Measurements from ENCODE around the gene HPD. TPM values are rescaled to one million over a fixed set of nuclear protein-coding genes. Genes with fewer than 3 reads are reported as not detected.
"Not testable (repeated sequence)": the region's sequence is repeated elsewhere in the genome, so short reads cannot be mapped to it uniquely, and the experiment has no call there.

HPD gene
- total and polyA plus RNA-seq, 2 experiments from 2014 or later, result 20.9 to 35.8 TPM

DNA sequence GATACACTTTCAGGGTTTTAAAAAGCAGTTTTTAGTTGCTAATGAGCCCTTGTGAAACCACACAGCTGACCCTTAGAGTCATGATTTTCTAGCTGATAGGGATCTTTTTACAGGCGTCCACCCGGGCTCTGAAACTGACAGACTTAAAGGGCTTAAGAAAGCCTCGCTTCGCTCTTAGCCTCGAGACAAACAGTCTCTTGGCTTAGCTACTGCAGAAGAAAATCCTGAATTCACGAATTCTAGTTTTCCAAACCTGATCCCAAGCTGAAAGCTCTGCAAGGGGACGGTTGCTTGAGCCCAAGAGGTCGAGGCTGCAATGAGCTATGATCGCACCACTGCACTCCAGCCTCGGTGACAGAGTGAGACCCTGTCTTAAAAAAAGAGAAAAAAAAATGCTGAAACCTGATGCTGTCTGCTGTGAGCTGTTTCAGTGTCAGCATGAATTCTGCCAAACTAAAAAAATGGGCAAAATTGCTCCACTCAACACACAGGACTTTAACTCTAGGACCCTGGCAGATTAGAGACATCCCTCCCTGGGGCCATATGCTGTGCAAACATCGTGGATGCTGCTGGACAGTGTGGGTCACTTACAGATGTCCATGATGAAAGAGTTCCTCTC, 3.1 kb upstream of the HPD start:
- peak; percentile 52 for DNase-seq (ENCODE audit: low spot score)
- H3K36me3 ChIP-seq (replicated peaks; ENCODE audit: insufficient read depth, low read depth), result no peaks in the 10 kb centered on the region
- peak overlapping the region; percentile 65 for H3K27ac ChIP-seq
- TF ChIP-seq, protein P1, sequence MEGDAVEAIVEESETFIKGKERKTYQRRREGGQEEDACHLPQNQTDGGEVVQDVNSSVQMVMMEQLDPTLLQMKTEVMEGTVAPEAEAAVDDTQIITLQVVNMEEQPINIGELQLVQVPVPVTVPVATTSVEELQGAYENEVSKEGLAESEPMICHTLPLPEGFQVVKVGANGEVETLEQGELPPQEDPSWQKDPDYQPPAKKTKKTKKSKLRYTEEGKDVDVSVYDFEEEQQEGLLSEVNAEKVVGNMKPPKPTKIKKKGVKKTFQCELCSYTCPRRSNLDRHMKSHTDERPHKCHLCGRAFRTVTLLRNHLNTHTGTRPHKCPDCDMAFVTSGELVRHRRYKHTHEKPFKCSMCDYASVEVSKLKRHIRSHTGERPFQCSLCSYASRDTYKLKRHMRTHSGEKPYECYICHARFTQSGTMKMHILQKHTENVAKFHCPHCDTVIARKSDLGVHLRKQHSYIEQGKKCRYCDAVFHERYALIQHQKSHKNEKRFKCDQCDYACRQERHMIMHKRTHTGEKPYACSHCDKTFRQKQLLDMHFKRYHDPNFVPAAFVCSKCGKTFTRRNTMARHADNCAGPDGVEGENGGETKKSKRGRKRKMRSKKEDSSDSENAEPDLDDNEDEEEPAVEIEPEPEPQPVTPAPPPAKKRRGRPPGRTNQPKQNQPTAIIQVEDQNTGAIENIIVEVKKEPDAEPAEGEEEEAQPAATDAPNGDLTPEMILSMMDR (IDR thresholded peaks at IDR 0.05; ENCODE audit: poor library complexity), result no peak
- TF ChIP-seq EZH2phosphoT487 (IDR thresholded peaks at IDR 0.05; ENCODE audit: low read depth, severe bottlenecking, unreplicated experiment) (no peak), EZH2 (IDR thresholded peaks at IDR 0.05; ENCODE audit: borderline replicate concordance) (no peak)
- H2AFZ ChIP-seq, result peak overlapping the region; percentile 15
- H3K9me2 ChIP-seq (replicated peaks; ENCODE audit: insufficient read depth), result no peaks in the 10 kb centered on the region
- no peak overlapping the region for H3K4me3 ChIP-seq
- H3K9me3 ChIP-seq (ENCODE audit: low read depth), result no peaks in the 10 kb centered on the region
- H3K79me2 ChIP-seq, result no peaks in the 10 kb centered on the region
- peaks cover 33% of the 10 kb centered on the region for H3K4me1 ChIP-seq (ENCODE audit: insufficient read depth)
- H3K4me2 ChIP-seq, result peak overlapping the region; percentile 71
- no peaks in the 10 kb centered on the region for H4K20me1 ChIP-seq (ENCODE audit: insufficient read depth, poor library complexity, severe bottlenecking)
- 7% methylated on average over 11 of the region's 11 CpGs for WGBS (ENCODE audit: low lambda C conversion rate, missing lambda C conversion rate)
- H3K27me3 ChIP-seq, result no peaks in the 10 kb centered on the region

DNA sequence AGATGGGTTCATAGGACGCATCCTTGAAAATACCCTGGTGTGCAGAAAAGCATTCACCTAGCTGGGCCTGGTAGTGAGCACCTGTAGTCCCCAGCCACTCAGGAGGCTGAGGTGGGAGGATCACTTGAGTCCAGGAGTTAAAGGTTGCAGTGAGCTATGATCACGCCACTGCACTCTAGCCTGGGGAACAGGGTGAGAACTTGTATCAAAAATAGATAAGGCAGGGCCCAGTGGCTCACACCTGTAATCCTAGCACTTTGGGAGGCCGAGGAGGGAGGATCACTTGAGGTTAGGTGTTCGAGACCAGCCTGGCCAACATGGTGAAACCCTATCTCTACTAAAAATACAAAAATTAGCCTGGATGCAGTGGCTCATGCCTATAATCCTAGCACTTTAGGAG, 2.0 kb upstream of the HPD start:
- not testable (repeated sequence) for H3K9me3 ChIP-seq (ENCODE audit: low read depth)
- 99% methylated on average over 4 of the region's 4 CpGs for WGBS (ENCODE audit: low lambda C conversion rate, missing lambda C conversion rate)

DNA sequence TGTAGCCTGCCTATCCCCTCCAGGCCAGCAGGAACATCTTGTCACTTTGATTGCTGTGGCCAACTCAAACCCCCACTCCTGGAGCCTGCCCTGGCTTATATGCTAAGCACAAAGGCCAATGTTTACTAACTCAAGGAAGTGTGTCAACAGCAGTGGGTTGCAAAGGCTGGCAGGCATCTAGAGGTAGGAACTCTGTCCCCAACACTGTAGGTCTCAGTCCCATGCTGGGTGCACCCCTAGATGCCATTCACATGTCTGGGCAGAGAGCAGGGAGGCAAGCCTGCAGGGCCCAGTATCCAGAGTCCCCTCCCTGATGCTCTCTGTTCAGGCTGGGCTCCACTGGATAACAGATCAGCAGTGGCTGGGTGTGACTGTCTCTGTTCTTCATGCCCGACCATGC, 1.6 kb upstream of the HPD start:
- Histone ChIP-seq H3K36me3 (replicated peaks; ENCODE audit: insufficient read depth, low read depth) (no peaks in the 10 kb centered on the region), H3K9me3 (ENCODE audit: low read depth) (no peaks in the 10 kb centered on the region), H3K79me2 (no peaks in the 10 kb centered on the region), H3K4me2 (no peak overlapping the region), H3K4me1 (ENCODE audit: insufficient read depth) (peaks cover 33% of the 10 kb centered on the region), H3K27ac (peak overlapping the region; percentile 87), H3K9me2 (replicated peaks; ENCODE audit: insufficient read depth) (no peaks in the 10 kb centered on the region), H4K20me1 (ENCODE audit: insufficient read depth, poor library complexity, severe bottlenecking) (no peaks in the 10 kb centered on the region), H3K4me3 (no peak overlapping the region), H3K27me3 (no peaks in the 10 kb centered on the region), H2AFZ (no peak overlapping the region)
- WGBS (ENCODE audit: low lambda C conversion rate, missing lambda C conversion rate), result 92% methylated on average over 1 of the region's 1 CpG
- DNase-seq (ENCODE audit: low spot score), result no peak
- no peak for TF ChIP-seq EZH2phosphoT487 (IDR thresholded peaks at IDR 0.05; ENCODE audit: low read depth, severe bottlenecking, unreplicated experiment)
- TF ChIP-seq EZH2 (IDR thresholded peaks at IDR 0.05; ENCODE audit: borderline replicate concordance), result no peak
- TF ChIP-seq, protein P1 (IDR thresholded peaks at IDR 0.05; ENCODE audit: poor library complexity), result no peak

More for the DNA sequence above, 2.0 kb upstream of the HPD start:
- not testable (repeated sequence) for H3K27me3 ChIP-seq; H3K36me3 ChIP-seq (replicated peaks; ENCODE audit: insufficient read depth, low read depth); H3K79me2 ChIP-seq; H3K27ac ChIP-seq; H4K20me1 ChIP-seq (ENCODE audit: insufficient read depth, poor library complexity, severe bottlenecking); H3K4me2 ChIP-seq; H3K4me3 ChIP-seq; H3K9me2 ChIP-seq (replicated peaks; ENCODE audit: insufficient read depth); H2AFZ ChIP-seq; DNase-seq (ENCODE audit: low spot score)
- peaks cover 33% of the 10 kb centered on the region for H3K4me1 ChIP-seq (ENCODE audit: insufficient read depth)

DNA sequence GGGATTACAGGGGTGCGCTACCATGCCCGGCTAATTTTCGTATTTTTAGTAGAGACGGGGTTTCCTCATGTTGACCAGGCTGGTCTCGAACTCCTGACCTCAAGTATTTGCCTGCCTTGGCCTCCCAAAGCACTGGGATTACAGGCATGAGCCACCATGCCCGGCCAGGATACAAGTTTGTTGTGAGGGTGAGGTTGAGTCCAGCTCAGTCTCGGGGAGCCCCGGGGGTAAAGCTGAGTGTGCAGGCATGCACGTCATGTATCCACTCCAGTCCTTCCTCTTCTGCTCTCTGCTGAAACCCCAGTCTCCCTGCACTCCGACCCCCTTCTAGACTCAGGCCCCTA, 369 bp downstream of the HPD start:
- H3K27ac ChIP-seq, result peak overlapping the region; percentile 87
- H3K9me3 ChIP-seq (ENCODE audit: low read depth), result no peaks in the 10 kb centered on the region
- no peak overlapping the region for H2AFZ ChIP-seq
- H3K4me3 ChIP-seq, result no peak overlapping the region
- H3K36me3 ChIP-seq (replicated peaks; ENCODE audit: insufficient read depth, low read depth), result no peaks in the 10 kb centered on the region
- peak overlapping the region; percentile 37 for H3K4me2 ChIP-seq
- H3K79me2 ChIP-seq, result no peaks in the 10 kb centered on the region
- H3K4me1 ChIP-seq (ENCODE audit: insufficient read depth), result peaks cover 33% of the 10 kb centered on the region
- no peaks in the 10 kb centered on the region for H3K27me3 ChIP-seq
- no peak for DNase-seq (ENCODE audit: low spot score)
- no peaks in the 10 kb centered on the region for H3K9me2 ChIP-seq (replicated peaks; ENCODE audit: insufficient read depth)
- WGBS (ENCODE audit: low lambda C conversion rate, missing lambda C conversion rate), result 92% methylated on average over 10 of the region's 10 CpGs
- TF ChIP-seq EZH2phosphoT487 (IDR thresholded peaks at IDR 0.05; ENCODE audit: low read depth, severe bottlenecking, unreplicated experiment) (no peak), EZH2 (IDR thresholded peaks at IDR 0.05; ENCODE audit: borderline replicate concordance) (no peak)
- no peaks in the 10 kb centered on the region for H4K20me1 ChIP-seq (ENCODE audit: insufficient read depth, poor library complexity, severe bottlenecking)
